ENCODE measurements around the gene LAD1.

LAD1 gene, protein sequence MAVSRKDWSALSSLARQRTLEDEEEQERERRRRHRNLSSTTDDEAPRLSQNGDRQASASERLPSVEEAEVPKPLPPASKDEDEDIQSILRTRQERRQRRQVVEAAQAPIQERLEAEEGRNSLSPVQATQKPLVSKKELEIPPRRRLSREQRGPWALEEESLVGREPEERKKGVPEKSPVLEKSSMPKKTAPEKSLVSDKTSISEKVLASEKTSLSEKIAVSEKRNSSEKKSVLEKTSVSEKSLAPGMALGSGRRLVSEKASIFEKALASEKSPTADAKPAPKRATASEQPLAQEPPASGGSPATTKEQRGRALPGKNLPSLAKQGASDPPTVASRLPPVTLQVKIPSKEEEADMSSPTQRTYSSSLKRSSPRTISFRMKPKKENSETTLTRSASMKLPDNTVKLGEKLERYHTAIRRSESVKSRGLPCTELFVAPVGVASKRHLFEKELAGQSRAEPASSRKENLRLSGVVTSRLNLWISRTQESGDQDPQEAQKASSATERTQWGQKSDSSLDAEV

DNA sequence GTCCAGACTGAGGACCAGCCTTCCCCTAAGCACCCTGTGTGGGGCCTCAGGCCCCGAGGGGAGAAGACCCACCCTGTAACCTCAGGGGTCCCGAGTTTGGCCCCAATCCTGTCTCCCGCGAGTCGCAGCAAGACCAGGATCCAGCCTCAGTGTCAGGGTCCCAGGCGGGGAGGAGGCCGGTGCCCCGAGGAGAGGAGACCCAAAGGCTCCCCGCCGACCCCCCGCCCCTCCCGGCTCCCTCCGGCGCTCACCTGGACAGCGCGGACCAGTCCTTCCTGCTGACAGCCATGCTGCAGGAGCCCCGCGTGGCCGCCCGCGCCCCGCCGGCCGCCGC lies at the start of gene LAD1:
TSS of gene LAD1 (minus strand) at position 307 of the 334 bp plus-strand sequence. CDS start at position 289, 18 bp downstream.
- H3K4me3 ChIP-seq (ENCODE audit: low read depth, low read length) = no peak within 1 kb of the TSS
- no peak for DNase-seq
- H3K27ac ChIP-seq = no peak within 1 kb of the TSS
- TF ChIP-seq, protein P1, sequence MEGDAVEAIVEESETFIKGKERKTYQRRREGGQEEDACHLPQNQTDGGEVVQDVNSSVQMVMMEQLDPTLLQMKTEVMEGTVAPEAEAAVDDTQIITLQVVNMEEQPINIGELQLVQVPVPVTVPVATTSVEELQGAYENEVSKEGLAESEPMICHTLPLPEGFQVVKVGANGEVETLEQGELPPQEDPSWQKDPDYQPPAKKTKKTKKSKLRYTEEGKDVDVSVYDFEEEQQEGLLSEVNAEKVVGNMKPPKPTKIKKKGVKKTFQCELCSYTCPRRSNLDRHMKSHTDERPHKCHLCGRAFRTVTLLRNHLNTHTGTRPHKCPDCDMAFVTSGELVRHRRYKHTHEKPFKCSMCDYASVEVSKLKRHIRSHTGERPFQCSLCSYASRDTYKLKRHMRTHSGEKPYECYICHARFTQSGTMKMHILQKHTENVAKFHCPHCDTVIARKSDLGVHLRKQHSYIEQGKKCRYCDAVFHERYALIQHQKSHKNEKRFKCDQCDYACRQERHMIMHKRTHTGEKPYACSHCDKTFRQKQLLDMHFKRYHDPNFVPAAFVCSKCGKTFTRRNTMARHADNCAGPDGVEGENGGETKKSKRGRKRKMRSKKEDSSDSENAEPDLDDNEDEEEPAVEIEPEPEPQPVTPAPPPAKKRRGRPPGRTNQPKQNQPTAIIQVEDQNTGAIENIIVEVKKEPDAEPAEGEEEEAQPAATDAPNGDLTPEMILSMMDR (IDR thresholded peaks at IDR 0.05; ENCODE audit: low read depth, low read length, missing control alignments) = no peak
- in situ Hi-C loops (cut with HindIII; ENCODE audit: low pct_ligation_motif_present, low sequenced_read_pairs) = no loop called here
- H3K27me3 ChIP-seq (replicated peaks) = peaks cover 48% of the 10 kb centered on the region
- no peaks in the 10 kb centered on the region for H3K36me3 ChIP-seq (replicated peaks)

DNA sequence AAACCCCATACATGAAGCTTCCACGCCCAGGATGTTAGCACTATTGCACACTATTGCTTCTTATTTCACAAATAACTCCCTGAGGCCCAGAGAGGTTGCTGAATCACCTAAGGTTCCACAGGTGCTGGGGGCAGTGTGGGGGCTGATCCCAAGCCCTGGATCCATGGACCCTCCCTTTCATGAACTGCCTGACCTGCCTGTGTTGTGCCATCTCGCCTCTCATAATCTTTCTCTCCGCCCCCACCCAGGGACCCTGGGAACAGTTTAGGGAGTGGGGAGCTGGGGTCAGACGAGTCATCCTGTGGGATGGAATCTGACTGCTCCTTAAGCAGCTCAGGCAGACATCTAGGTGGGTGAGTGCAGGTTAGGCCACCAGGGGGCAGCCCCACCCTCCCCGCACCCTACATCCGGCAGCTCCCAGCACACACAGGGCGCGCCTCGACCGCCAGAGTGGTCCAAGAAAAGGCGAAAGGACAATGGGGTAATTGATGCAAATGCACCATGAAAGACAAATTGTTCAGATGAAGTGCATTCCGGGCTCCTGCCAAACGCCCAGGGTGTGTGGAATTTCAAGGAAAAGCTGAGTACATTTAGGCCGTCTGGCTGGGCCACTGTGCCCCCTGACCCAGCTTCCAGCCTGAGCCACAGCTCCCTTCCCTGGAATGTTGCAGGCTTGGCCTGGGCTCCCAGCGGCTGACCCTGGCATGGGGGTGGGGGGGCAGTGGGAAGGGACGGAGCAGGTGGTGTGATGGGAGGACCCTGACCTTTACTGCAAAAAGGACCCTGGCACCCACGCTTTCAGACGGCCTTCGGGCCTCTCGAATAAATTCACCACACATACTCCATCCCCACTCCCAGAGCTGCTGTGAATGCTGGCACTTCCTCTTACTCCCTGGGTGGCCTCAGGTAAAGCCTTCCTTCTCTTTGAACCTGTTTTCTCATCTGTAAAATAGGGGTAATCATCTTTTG lies 49.1 kb upstream of the LAD1 start:
- Histone ChIP-seq H3K36me3 (replicated peaks) (no peaks in the 10 kb centered on the region), H3K27ac (no peak overlapping the region), H3K4me3 (ENCODE audit: low read depth, low read length) (no peak overlapping the region), H3K27me3 (replicated peaks) (no peaks in the 10 kb centered on the region)
- in situ Hi-C loops (cut with HindIII; ENCODE audit: low pct_ligation_motif_present, low sequenced_read_pairs) = no loop called here
- DNase-seq = peak; percentile 65
- TF ChIP-seq, protein P1 (IDR thresholded peaks at IDR 0.05; ENCODE audit: low read depth, low read length, missing control alignments) = peak; percentile 92

DNA sequence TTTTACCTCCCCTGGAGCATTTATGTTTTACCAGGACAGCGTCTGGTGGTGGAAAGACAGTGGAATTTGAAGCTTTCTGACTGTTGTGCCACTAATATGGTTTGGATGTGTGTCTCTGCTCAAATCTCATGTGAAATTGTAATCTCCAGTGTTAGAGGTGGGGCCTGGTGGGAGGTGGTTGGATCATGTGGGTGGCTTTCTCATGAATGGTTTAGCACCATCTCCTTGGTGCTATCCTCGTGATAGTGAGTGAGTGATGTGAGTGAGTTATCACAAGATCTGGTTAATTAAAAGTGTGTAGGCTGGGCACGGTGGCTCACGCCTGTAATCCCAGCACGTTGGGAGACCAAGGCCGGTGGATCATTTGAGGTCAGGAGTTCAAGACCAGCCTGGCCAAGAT lies 46.2 kb upstream of the LAD1 start:
- H3K27ac ChIP-seq = no peak overlapping the region
- no peaks in the 10 kb centered on the region for H3K36me3 ChIP-seq (replicated peaks)

DNA sequence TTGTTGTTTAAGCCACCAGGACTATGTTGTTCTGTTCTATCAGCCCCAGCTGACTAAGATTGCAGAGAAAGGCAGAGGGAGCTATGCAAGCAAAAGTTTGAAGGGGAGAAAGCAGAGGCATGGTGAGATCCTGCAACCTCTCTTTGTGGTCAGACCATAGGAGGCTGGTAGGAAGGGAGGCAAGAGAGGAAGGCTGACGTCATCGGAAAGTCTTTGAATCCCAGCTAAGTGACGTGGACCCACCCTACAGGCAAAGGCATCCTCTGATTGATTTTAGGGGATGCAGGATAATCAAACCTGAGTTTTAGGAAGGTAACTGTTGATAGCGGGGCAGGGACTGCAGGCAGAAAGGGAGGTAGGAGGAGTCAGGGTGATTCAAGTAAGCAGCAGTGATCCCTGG lies 45.7 kb upstream of the LAD1 start:
- no peak overlapping the region for H3K27ac ChIP-seq
- TF ChIP-seq, protein P1 (IDR thresholded peaks at IDR 0.05; ENCODE audit: low read depth, low read length, missing control alignments) = peak; percentile 22
- no peaks in the 10 kb centered on the region for H3K36me3 ChIP-seq (replicated peaks)
- in situ Hi-C loops (cut with HindIII; ENCODE audit: low pct_ligation_motif_present, low sequenced_read_pairs) = no loop called here
- H3K4me3 ChIP-seq (ENCODE audit: low read depth, low read length) = no peak overlapping the region
- DNase-seq = peak; percentile 29
- H3K27me3 ChIP-seq (replicated peaks) = no peaks in the 10 kb centered on the region

More for the DNA sequence above, 46.2 kb upstream of the LAD1 start:
- no peak overlapping the region for H3K4me3 ChIP-seq (ENCODE audit: low read depth, low read length)
- no peak for DNase-seq
- TF ChIP-seq, protein P1 (IDR thresholded peaks at IDR 0.05; ENCODE audit: low read depth, low read length, missing control alignments) = no peak
- H3K27me3 ChIP-seq (replicated peaks) = no peaks in the 10 kb centered on the region
- in situ Hi-C loops (cut with HindIII; ENCODE audit: low pct_ligation_motif_present, low sequenced_read_pairs) = no loop called here

DNA sequence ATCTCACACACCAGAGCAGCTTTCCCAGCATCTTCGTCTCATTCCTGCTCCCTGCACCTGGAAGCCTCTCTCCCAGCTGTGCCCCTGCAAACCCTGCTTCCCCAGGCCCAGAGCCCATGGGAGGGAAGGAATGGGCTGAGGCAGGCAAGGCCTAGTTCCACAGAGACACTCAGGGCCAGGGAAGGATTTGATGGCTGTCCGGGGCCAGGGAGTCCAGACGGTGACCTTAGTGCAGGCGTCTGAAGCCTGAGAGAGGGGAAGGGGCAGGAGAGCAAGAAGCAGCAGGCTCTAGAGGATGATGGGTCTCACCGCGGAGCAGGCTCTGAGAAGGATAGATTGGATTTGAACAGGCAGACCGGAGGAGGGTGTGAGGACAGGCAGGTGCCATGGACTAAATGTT lies 44.6 kb upstream of the LAD1 start:
- Histone ChIP-seq H3K27me3 (replicated peaks) (no peaks in the 10 kb centered on the region), H3K27ac (no peak overlapping the region), H3K4me3 (ENCODE audit: low read depth, low read length) (no peak overlapping the region), H3K36me3 (replicated peaks) (no peaks in the 10 kb centered on the region)
- DNase-seq = no peak
- in situ Hi-C loops (cut with HindIII; ENCODE audit: low pct_ligation_motif_present, low sequenced_read_pairs) = no loop called here
- TF ChIP-seq, protein P1 (IDR thresholded peaks at IDR 0.05; ENCODE audit: low read depth, low read length, missing control alignments) = no peak
